HCT116 (cell line): ENCODE results near the gene SYCP3. TPM values are rescaled to one million over a fixed set of nuclear protein-coding genes. Genes with fewer than 3 reads are reported as not detected.

Experiments used
- ATAC-seq: fragments of 200-7000 bp; cut with Tn5 transposase; 2 replicates; pipeline ENCODE4 v1.9.1; 2020; ENCODE audit warnings: mild to moderate bottlenecking, moderate library complexity
- BruUV-seq: library from RNA; stranded (reverse); fragments of 400-500 nt; replicated peaks from 2 replicates; lab custom pipeline; 2021; lab: Mats Ljungman, UMichigan
- CTCF ChIA-PET: fragments of 300-600 bp; sonication (Branson Sonifier 250); formaldehyde crosslinking; loops from one replicate; lab custom pipeline; 2021; ENCODE audit warnings: antibody characterized with exemption; lab: Charles Lee
- POLR2A ChIA-PET: fragments of 300-600, 350-600 bp; sonication (Branson Sonifier 250); formaldehyde crosslinking; loops from one replicate; lab custom pipeline; 2021; ENCODE audit warnings: antibody characterized with exemption; lab: Charles Lee
- RAD21 ChIA-PET, 2 experiments: fragments of 300-600 bp; sonication (Branson Sonifier 250); formaldehyde crosslinking; loops; one replicate each; lab custom pipeline; 2023; ENCODE audit warnings: low total read pairs in 2 of 2; ENCODE audit not compliant: uncharacterized antibody in 2 of 2, unreplicated experiment in 2 of 2, low non-redundant PET in 1 of 2; lab: Charles Lee
- DNase-seq: peaks from one replicate; pipeline ENCODE4 v3.0.0-alpha.2; 2010; ENCODE audit warnings: low read depth, low spot score
- H2AFZ ChIP-seq: fragments of 200-600 bp; shearing (Covaris generic), sonication (generic); 2 replicates; pipeline ENCODE4 v1.6.1; 2017; ENCODE audit warnings: low read depth, mixed run types, mixed read lengths, antibody characterized with exemption, low read length; ENCODE audit not compliant: poor library complexity, severe bottlenecking
- H3K27ac ChIP-seq: 2 replicates; pipeline ENCODE4 v1.5.1; 2012; ENCODE audit warnings: low read depth, low read length
- H3K27me3 ChIP-seq: fragments of 200-600 bp; sonication (generic); 2 replicates; pipeline ENCODE4 v1.6.1; 2016; ENCODE audit warnings: mixed run types, low read length, mixed read lengths; ENCODE audit not compliant: insufficient read depth
- H3K36me3 ChIP-seq, 2 experiments: fragments of 200-500 bp in 1 of 2; fragments of 200-600 bp in 1 of 2; sonication (Bioruptor generic) in 1 of 2; sonication (generic) in 1 of 2; 2 replicates each; pipeline versions ENCODE4 v1.5.1 to v1.6.1; 2014 to 2016; ENCODE audit warnings: low read length in 2 of 2, inconsistent platforms in 1 of 2, mixed read lengths in 1 of 2, mixed run types in 1 of 2; ENCODE audit not compliant: insufficient read depth in 2 of 2, control insufficient read depth in 1 of 2
- H3K4me1 ChIP-seq, 2 experiments: fragments of 200-600 bp in 1 of 2; sonication (generic) in 1 of 2; 2 replicates each; pipeline versions ENCODE4 v1.5.1 to v1.6.1; 2012 to 2017; ENCODE audit warnings: low read length in 2 of 2, inconsistent platforms in 1 of 2, mild to moderate bottlenecking in 1 of 2, mixed read lengths in 1 of 2, mixed run types in 1 of 2, moderate library complexity in 1 of 2; ENCODE audit not compliant: insufficient read depth in 2 of 2, control insufficient read depth in 1 of 2
- H3K4me2 ChIP-seq: fragments of 200-600 bp; sonication (generic); 2 replicates; pipeline ENCODE4 v1.6.1; 2017; ENCODE audit warnings: mixed run types, low read length, mixed read lengths
- H3K4me3 ChIP-seq, 2 experiments: fragments of 200-600 bp in 1 of 2; sonication (generic) in 1 of 2; replicated peaks in 1 of 2; 2 replicates each; pipeline ENCODE4 v1.5.1; 2011 to 2016; ENCODE audit warnings: low read length in 2 of 2, control low read depth in 1 of 2, low read depth in 1 of 2, mild to moderate bottlenecking in 1 of 2, mixed read lengths in 1 of 2, mixed run types in 1 of 2
- H3K79me2 ChIP-seq: fragments of 200-600 bp; sonication (generic); 2 replicates; pipeline ENCODE4 v1.6.1; 2017; ENCODE audit warnings: mild to moderate bottlenecking, mixed run types, low read length, moderate library complexity, mixed read lengths; ENCODE audit not compliant: insufficient read depth
- H3K9ac ChIP-seq: fragments of 200-600 bp; sonication (generic); 2 replicates; pipeline ENCODE4 v1.6.1; 2016; ENCODE audit warnings: low read length, mixed read lengths
- H3K9me2 ChIP-seq: fragments of 200-600 bp; sonication (generic), shearing (Covaris generic); 2 replicates; pipeline ENCODE4 v1.6.1; 2017; ENCODE audit warnings: mixed run types, mild to moderate bottlenecking, moderate library complexity; ENCODE audit not compliant: insufficient read depth
- H3K9me3 ChIP-seq, 2 experiments: fragments of 200-500 bp in 1 of 2; fragments of 200-600 bp in 1 of 2; sonication (Bioruptor generic) in 1 of 2; sonication (generic) in 1 of 2; 2 replicates each; pipeline ENCODE4 v1.6.1; 2014 to 2017; ENCODE audit warnings: low read length in 2 of 2, mixed read lengths in 2 of 2, inconsistent platforms in 1 of 2, low read depth in 1 of 2, mild to moderate bottlenecking in 1 of 2, mixed run types in 1 of 2, moderate library complexity in 1 of 2; ENCODE audit not compliant: control insufficient read depth in 1 of 2, insufficient read depth in 1 of 2
- H4K20me1 ChIP-seq: fragments of 200-600 bp; sonication (generic), shearing (Covaris generic); 2 replicates; pipeline ENCODE4 v1.6.1; 2017; ENCODE audit warnings: mixed run types, mild to moderate bottlenecking, moderate library complexity; ENCODE audit not compliant: insufficient read depth
- CEBPB ChIP-seq: IDR thresholded peaks from 2 replicates; pipeline ENCODE4 v1.6.1; 2012; ENCODE audit warnings: low read depth
- EGR1 ChIP-seq: IDR thresholded peaks from 2 replicates; pipeline ENCODE4 v1.6.1; 2012; ENCODE audit warnings: low read depth
- ELF1 ChIP-seq: IDR thresholded peaks from 2 replicates; pipeline ENCODE4 v1.6.1; 2012; ENCODE audit warnings: low read depth, borderline replicate concordance
- EZH2 ChIP-seq: fragments of 200-600 bp; sonication (generic); IDR thresholded peaks from 2 replicates; pipeline ENCODE4 v1.6.1; 2017; ENCODE audit warnings: antibody characterized with exemption, mixed run types
- EZH2phosphoT487 ChIP-seq: fragments of 200-600 bp; IDR thresholded peaks from 2 replicates; pipeline ENCODE4 v1.6.1; 2018; ENCODE audit warnings: antibody characterized with exemption, borderline replicate concordance
- POLR2A ChIP-seq: IDR thresholded peaks from 2 replicates; pipeline ENCODE4 v1.7.0; 2011; ENCODE audit warnings: borderline replicate concordance; ENCODE audit not compliant: insufficient read depth, insufficient read length; ENCODE audit errors: extremely low read depth
- POLR2AphosphoS5 ChIP-seq: IDR thresholded peaks from 2 replicates; pipeline ENCODE4 v1.6.1; 2011; ENCODE audit warnings: mild to moderate bottlenecking, low read depth, low read length, moderate library complexity
- SP1 ChIP-seq: IDR thresholded peaks from 2 replicates; pipeline ENCODE4 v1.6.1; 2012; ENCODE audit warnings: low read depth
- SRF ChIP-seq: IDR thresholded peaks from 2 replicates; pipeline ENCODE4 v1.6.1; 2012; ENCODE audit warnings: low read depth
- TCF7L2 ChIP-seq: IDR thresholded peaks from 2 replicates; pipeline ENCODE4 v1.7.0; 2011; ENCODE audit warnings: borderline replicate concordance, inconsistent platforms; ENCODE audit not compliant: insufficient read depth, insufficient read length; ENCODE audit errors: extremely low read depth
- YY1 ChIP-seq: IDR thresholded peaks from 2 replicates; pipeline ENCODE4 v1.6.1; 2011; ENCODE audit warnings: low read length, low read depth, moderate library complexity, mild to moderate bottlenecking; ENCODE audit not compliant: insufficient replicate concordance; ENCODE audit errors: extremely low read depth
- ZFX ChIP-seq: fragments of 450-650 bp; IDR thresholded peaks from 2 replicates; pipeline ENCODE4 v1.6.1; 2017
- intact Hi-C: fragments of 100-400 bp; cut with micrococcal nuclease; formaldehyde crosslinking; loops from 2 replicates; pipeline ENCODE4 v1.10.0; 2022
- total RNA-seq: library from RNA; stranded (reverse); gene quantifications from one replicate; pipeline ENCODE4 v1.2.1, GENCODE V29; 2021; ENCODE audit not compliant: unreplicated experiment
- TF ChIP-seq, protein P1 (sequence below): IDR thresholded peaks from 2 replicates; pipeline ENCODE4 v1.6.1; 2011; ENCODE audit warnings: mild to moderate bottlenecking, low read length, moderate library complexity; ENCODE audit not compliant: insufficient replicate concordance; ENCODE audit errors: extremely low read depth
- TF ChIP-seq, protein P2 (sequence below), 3 experiments: fragments of 200-600 bp in 1 of 3; sonication (generic) in 1 of 3; IDR thresholded peaks in 2 of 3; conservative IDR thresholded peaks in 1 of 3; 2 replicates each; pipeline ENCODE4 v1.5.1; 2012 to 2017; ENCODE audit warnings: low read depth in 2 of 3, low read length in 2 of 3, antibody characterized with exemption in 1 of 3, borderline replicate concordance in 1 of 3, control low read depth in 1 of 3, mild to moderate bottlenecking in 1 of 3, mixed read lengths in 1 of 3, mixed run types in 1 of 3, moderate library complexity in 1 of 3; ENCODE audit not compliant: insufficient read depth in 1 of 3

The SYCP3 gene
- total RNA-seq, 1 experiment from 2014 or later = not detected

DNA sequence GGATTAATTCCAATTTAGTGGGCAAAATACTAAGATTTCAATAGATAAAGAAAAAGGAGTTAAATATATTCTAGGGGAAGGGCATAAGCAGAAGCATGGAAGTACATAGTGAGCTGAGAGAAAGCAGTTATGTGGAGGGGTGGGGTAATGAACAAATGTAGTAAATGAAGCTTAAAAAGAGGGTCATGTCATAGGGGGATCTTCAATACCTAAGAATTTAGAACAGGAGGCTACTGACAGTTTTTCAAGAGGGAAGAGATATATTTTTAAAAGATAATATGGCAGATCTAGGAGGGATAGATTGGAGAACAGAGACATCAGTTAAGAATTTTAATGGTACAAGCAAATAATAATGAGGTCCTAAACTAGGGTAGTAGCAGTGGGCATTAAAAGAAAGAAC is 9.4 kb downstream of the SYCP3 start:
- H3K9me2 ChIP-seq = no peaks in the 10 kb centered on the region
- TF ChIP-seq, protein P1, sequence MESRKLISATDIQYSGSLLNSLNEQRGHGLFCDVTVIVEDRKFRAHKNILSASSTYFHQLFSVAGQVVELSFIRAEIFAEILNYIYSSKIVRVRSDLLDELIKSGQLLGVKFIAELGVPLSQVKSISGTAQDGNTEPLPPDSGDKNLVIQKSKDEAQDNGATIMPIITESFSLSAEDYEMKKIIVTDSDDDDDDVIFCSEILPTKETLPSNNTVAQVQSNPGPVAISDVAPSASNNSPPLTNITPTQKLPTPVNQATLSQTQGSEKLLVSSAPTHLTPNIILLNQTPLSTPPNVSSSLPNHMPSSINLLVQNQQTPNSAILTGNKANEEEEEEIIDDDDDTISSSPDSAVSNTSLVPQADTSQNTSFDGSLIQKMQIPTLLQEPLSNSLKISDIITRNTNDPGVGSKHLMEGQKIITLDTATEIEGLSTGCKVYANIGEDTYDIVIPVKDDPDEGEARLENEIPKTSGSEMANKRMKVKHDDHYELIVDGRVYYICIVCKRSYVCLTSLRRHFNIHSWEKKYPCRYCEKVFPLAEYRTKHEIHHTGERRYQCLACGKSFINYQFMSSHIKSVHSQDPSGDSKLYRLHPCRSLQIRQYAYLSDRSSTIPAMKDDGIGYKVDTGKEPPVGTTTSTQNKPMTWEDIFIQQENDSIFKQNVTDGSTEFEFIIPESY = no peak
- TF ChIP-seq YY1 (no peak), POLR2A (no peak), SP1 (no peak), ZFX (no peak), EZH2 (no peak), EGR1 (no peak), ELF1 (no peak), CEBPB (no peak)
- TF ChIP-seq, all 23 proteins: peak for 0
- Histone ChIP-seq H3K27ac (no peak overlapping the region), H3K4me3 (no peak overlapping the region), H3K4me2 (no peak overlapping the region), H4K20me1 (no peaks in the 10 kb centered on the region), H3K79me2 (no peaks in the 10 kb centered on the region), H3K9me3 (no peaks in the 10 kb centered on the region), H3K4me1 (no peaks in the 10 kb centered on the region), H3K9ac (no peak overlapping the region), H2AFZ (no peak overlapping the region), H3K27me3 (no peaks in the 10 kb centered on the region), H3K36me3 (no peaks in the 10 kb centered on the region; a peak in 2 of 4 replicates)
- POLR2A ChIA-PET = no interaction called here
- no peak for DNase-seq
- BruUV-seq = no TSS peak
- CTCF ChIA-PET = no interaction called here
- RAD21 ChIA-PET = no interaction called here
- ATAC-seq = no peak
- intact Hi-C loops = no loop called here

DNA sequence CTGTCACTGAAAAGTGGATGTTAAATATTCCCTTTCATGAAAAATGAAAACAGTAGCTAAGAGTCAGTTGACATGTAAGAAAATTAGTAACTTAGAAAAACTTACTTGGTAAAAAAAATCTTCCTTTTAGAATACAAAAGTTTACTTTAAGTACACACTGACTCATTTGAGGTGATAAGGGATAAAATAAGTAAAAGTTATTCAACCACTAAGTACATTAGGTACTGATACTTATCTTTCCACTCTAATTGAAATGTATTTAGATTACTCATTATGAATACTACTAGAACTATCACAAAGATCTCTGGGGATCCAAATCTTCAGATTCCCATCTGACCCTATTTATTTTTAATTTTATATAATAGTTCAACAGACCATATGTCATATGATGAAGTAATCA is 12.2 kb downstream of the SYCP3 start:
- H3K36me3 ChIP-seq = peaks cover 0 to 4% of the 10 kb centered on the region in 2 experiments; a peak in 3 of 4 replicates
- TF ChIP-seq SRF (no peak), YY1 (no peak), POLR2AphosphoS5 (no peak), SP1 (no peak), EZH2phosphoT487 (no peak), TCF7L2 (no peak)
- TF ChIP-seq, protein P1 = no peak
- TF ChIP-seq, protein P2, sequence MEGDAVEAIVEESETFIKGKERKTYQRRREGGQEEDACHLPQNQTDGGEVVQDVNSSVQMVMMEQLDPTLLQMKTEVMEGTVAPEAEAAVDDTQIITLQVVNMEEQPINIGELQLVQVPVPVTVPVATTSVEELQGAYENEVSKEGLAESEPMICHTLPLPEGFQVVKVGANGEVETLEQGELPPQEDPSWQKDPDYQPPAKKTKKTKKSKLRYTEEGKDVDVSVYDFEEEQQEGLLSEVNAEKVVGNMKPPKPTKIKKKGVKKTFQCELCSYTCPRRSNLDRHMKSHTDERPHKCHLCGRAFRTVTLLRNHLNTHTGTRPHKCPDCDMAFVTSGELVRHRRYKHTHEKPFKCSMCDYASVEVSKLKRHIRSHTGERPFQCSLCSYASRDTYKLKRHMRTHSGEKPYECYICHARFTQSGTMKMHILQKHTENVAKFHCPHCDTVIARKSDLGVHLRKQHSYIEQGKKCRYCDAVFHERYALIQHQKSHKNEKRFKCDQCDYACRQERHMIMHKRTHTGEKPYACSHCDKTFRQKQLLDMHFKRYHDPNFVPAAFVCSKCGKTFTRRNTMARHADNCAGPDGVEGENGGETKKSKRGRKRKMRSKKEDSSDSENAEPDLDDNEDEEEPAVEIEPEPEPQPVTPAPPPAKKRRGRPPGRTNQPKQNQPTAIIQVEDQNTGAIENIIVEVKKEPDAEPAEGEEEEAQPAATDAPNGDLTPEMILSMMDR (IDR thresholded peaks at IDR 0.05 in 2 of 3, conservative IDR thresholded peaks at IDR 0.05 in 1 of 3; ENCODE audit: borderline replicate concordance in 1 of 3, insufficient read depth in 1 of 3, low read depth in 2 of 3, low read length in 2 of 3) = no peak

More for the DNA sequence above, 12.2 kb downstream of the SYCP3 start:
- BruUV-seq = no TSS peak
- Histone ChIP-seq H3K27ac (no peak overlapping the region), H3K27me3 (no peaks in the 10 kb centered on the region), H3K79me2 (no peaks in the 10 kb centered on the region), H3K9me3 (no peaks in the 10 kb centered on the region), H3K9me2 (no peaks in the 10 kb centered on the region), H2AFZ (no peak overlapping the region), H3K4me3 (no peak overlapping the region), H3K9ac (no peak overlapping the region), H3K4me1 (no peaks in the 10 kb centered on the region), H3K4me2 (no peak overlapping the region), H4K20me1 (no peaks in the 10 kb centered on the region)
- RAD21 ChIA-PET = no interaction called here
- CTCF ChIA-PET = no interaction called here
- ATAC-seq (no peak), DNase-seq (no peak)
- POLR2A ChIA-PET = no interaction called here
- intact Hi-C loops = no loop called here
